ENCODE data around the gene CCR4. TPM values are rescaled to one million over a fixed set of nuclear protein-coding genes. Genes with fewer than 3 reads are reported as not detected.

Gene CCR4
- polyA plus RNA-seq, 1 donor from 2014 or later = not detected

DNA sequence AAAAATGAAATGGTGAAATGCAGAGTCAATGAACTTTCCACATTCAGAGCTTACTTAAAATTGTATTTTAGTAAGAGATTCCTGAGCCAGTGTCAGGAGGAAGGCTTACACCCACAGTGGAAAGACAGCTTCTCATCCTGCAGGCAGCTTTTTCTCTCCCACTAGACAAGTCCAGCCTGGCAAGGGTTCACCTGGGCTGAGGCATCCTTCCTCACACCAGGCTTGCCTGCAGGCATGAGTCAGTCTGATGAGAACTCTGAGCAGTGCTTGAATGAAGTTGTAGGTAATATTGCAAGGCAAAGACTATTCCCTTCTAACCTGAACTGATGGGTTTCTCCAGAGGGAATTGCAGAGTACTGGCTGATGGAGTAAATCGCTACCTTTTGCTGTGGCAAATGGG, 3.1 kb downstream of the CCR4 start:
- no peak overlapping the region for H3K9ac ChIP-seq (ENCODE audit: low read length)
- no peak overlapping the region for H3K27ac ChIP-seq (ENCODE audit: low read length)
- no peak overlapping the region for H3K4me2 ChIP-seq (ENCODE audit: low read length)
- H2AFZ ChIP-seq (ENCODE audit: low read depth, low read length) = no peak overlapping the region
- no peak for TF ChIP-seq MXI1 (conservative IDR thresholded peaks at IDR 0.05; ENCODE audit: poor library complexity, severe bottlenecking)
- no peak for TF ChIP-seq POLR2AphosphoS5 (IDR thresholded peaks at IDR 0.05)
- TF ChIP-seq EP300 (conservative IDR thresholded peaks at IDR 0.05; ENCODE audit: poor library complexity, severe bottlenecking) = no peak
- TF ChIP-seq, protein P1, sequence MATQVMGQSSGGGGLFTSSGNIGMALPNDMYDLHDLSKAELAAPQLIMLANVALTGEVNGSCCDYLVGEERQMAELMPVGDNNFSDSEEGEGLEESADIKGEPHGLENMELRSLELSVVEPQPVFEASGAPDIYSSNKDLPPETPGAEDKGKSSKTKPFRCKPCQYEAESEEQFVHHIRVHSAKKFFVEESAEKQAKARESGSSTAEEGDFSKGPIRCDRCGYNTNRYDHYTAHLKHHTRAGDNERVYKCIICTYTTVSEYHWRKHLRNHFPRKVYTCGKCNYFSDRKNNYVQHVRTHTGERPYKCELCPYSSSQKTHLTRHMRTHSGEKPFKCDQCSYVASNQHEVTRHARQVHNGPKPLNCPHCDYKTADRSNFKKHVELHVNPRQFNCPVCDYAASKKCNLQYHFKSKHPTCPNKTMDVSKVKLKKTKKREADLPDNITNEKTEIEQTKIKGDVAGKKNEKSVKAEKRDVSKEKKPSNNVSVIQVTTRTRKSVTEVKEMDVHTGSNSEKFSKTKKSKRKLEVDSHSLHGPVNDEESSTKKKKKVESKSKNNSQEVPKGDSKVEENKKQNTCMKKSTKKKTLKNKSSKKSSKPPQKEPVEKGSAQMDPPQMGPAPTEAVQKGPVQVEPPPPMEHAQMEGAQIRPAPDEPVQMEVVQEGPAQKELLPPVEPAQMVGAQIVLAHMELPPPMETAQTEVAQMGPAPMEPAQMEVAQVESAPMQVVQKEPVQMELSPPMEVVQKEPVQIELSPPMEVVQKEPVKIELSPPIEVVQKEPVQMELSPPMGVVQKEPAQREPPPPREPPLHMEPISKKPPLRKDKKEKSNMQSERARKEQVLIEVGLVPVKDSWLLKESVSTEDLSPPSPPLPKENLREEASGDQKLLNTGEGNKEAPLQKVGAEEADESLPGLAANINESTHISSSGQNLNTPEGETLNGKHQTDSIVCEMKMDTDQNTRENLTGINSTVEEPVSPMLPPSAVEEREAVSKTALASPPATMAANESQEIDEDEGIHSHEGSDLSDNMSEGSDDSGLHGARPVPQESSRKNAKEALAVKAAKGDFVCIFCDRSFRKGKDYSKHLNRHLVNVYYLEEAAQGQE (IDR thresholded peaks at IDR 0.05; ENCODE audit: borderline replicate concordance) = no peak
- no peak for TF ChIP-seq RAD21 (conservative IDR thresholded peaks at IDR 0.05)
- TF ChIP-seq TAF1 (IDR thresholded peaks at IDR 0.05; ENCODE audit: low read depth) = no peak
- no peak for TF ChIP-seq SMC3 (conservative IDR thresholded peaks at IDR 0.05; ENCODE audit: poor library complexity)
- TF ChIP-seq, protein P2, sequence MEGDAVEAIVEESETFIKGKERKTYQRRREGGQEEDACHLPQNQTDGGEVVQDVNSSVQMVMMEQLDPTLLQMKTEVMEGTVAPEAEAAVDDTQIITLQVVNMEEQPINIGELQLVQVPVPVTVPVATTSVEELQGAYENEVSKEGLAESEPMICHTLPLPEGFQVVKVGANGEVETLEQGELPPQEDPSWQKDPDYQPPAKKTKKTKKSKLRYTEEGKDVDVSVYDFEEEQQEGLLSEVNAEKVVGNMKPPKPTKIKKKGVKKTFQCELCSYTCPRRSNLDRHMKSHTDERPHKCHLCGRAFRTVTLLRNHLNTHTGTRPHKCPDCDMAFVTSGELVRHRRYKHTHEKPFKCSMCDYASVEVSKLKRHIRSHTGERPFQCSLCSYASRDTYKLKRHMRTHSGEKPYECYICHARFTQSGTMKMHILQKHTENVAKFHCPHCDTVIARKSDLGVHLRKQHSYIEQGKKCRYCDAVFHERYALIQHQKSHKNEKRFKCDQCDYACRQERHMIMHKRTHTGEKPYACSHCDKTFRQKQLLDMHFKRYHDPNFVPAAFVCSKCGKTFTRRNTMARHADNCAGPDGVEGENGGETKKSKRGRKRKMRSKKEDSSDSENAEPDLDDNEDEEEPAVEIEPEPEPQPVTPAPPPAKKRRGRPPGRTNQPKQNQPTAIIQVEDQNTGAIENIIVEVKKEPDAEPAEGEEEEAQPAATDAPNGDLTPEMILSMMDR (IDR thresholded peaks at IDR 0.05; ENCODE audit: poor library complexity, severe bottlenecking) = no peak
- TF ChIP-seq EZH2 (IDR thresholded peaks at IDR 0.05; ENCODE audit: borderline replicate concordance, insufficient read depth, low read length, poor library complexity, severe bottlenecking) = no peak
- H3K9me2 ChIP-seq (ENCODE audit: insufficient read depth, low read length) = no peaks in the 10 kb centered on the region
- no peaks in the 10 kb centered on the region for H3K27me3 ChIP-seq (ENCODE audit: insufficient read depth, low read depth, low read length)
- no peak overlapping the region for H3K4me3 ChIP-seq (ENCODE audit: low read length)
- H4K20me1 ChIP-seq (ENCODE audit: insufficient read depth) = no peaks in the 10 kb centered on the region
- H3K36me3 ChIP-seq (ENCODE audit: insufficient read depth, low read length) = no peaks in the 10 kb centered on the region
- H3K79me2 ChIP-seq (replicated peaks; ENCODE audit: insufficient read depth, low read length) = no peaks in the 10 kb centered on the region
- no peaks in the 10 kb centered on the region for H3F3A ChIP-seq (ENCODE audit: insufficient read depth, low read length, poor library complexity, severe bottlenecking)
- H3K9me3 ChIP-seq (ENCODE audit: low read length) = no peaks in the 10 kb centered on the region

DNA sequence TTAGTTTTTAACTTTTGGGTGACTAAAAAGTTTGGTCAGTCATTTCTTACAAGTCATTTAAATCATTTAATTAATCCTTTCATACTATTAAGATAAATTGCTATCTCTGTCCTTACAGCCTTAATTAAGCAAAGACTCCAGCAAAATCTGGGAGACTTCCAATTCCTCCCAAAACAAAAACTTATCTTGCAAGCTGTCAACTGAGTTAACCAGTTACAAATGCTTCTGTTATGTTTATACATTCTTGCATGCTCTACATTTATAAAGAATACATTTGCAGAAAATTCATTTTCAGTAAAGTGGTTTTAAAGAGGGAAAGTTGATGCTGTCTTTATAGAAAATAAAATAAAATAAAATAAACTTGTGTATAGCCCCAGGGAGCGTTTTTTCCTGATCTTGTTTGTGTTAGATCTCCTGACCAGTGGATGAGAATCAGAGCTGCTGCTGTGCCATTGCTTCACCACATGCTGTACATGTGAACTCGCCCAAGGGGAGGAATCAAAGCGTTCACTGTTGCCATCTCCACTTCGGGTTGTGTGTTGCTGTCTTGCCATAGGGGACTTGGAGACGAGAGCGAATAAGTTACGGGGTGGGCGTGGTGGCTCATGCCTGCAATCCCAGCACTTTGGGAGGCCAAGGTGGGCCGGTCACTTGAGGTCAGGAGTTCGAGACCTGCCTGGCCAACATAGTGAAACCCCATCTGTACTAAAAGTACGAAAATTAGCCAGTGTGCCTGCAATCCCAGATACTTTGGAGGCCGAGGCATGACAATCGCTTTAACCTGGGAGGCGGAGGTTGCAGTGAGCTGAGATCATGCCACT, 5.5 kb downstream of the CCR4 start:
- no peak for TF ChIP-seq POLR2AphosphoS5 (IDR thresholded peaks at IDR 0.05)
- TF ChIP-seq EZH2 (IDR thresholded peaks at IDR 0.05; ENCODE audit: borderline replicate concordance, insufficient read depth, low read length, poor library complexity, severe bottlenecking) = no peak
- TF ChIP-seq SMC3 (conservative IDR thresholded peaks at IDR 0.05; ENCODE audit: poor library complexity) = no peak
- no peak for TF ChIP-seq TAF1 (IDR thresholded peaks at IDR 0.05; ENCODE audit: low read depth)
- no peak for TF ChIP-seq RAD21 (conservative IDR thresholded peaks at IDR 0.05)
- TF ChIP-seq, protein P2 (IDR thresholded peaks at IDR 0.05; ENCODE audit: poor library complexity, severe bottlenecking) = no peak
- TF ChIP-seq, protein P1 (IDR thresholded peaks at IDR 0.05; ENCODE audit: borderline replicate concordance) = no peak
- TF ChIP-seq EP300 (conservative IDR thresholded peaks at IDR 0.05; ENCODE audit: poor library complexity, severe bottlenecking) = no peak
- TF ChIP-seq MXI1 (conservative IDR thresholded peaks at IDR 0.05; ENCODE audit: poor library complexity, severe bottlenecking) = no peak

More for the DNA sequence above, 5.5 kb downstream of the CCR4 start:
- H3K36me3 ChIP-seq (ENCODE audit: insufficient read depth, low read length) = no peaks in the 10 kb centered on the region
- no peaks in the 10 kb centered on the region for H3K9me2 ChIP-seq (ENCODE audit: insufficient read depth, low read length)
- H3K4me2 ChIP-seq (ENCODE audit: low read length) = no peak overlapping the region
- H3K9ac ChIP-seq (ENCODE audit: low read length) = no peak overlapping the region
- H3K27ac ChIP-seq (ENCODE audit: low read length) = no peak overlapping the region
- H3K9me3 ChIP-seq (ENCODE audit: low read length) = no peaks in the 10 kb centered on the region
- no peak overlapping the region for H3K4me3 ChIP-seq (ENCODE audit: low read length)
- H4K20me1 ChIP-seq (ENCODE audit: insufficient read depth) = no peaks in the 10 kb centered on the region
- H3F3A ChIP-seq (ENCODE audit: insufficient read depth, low read length, poor library complexity, severe bottlenecking) = no peaks in the 10 kb centered on the region
- H3K79me2 ChIP-seq (replicated peaks; ENCODE audit: insufficient read depth, low read length) = no peaks in the 10 kb centered on the region
- no peak overlapping the region for H2AFZ ChIP-seq (ENCODE audit: low read depth, low read length)
- no peaks in the 10 kb centered on the region for H3K27me3 ChIP-seq (ENCODE audit: insufficient read depth, low read depth, low read length)
